SK-N-SH treated with all-trans-retinoic acid at 6 μM for 48 hours (cell line): ENCODE results near the gene SAG.

Source experiments
- ISL1 ChIP-seq: fragments of 250-450 bp; sonication (Bioruptor Pico); IDR thresholded peaks from 2 replicates; pipeline ENCODE4 v2.1.2; 2022; ENCODE audit warnings: mild to moderate bottlenecking, moderate library complexity
- POU6F1 ChIP-seq: fragments of 250-450 bp; sonication (Bioruptor Pico); IDR thresholded peaks from 2 replicates; pipeline ENCODE4 v1.8.0; 2021; ENCODE audit warnings: low read depth, mild to moderate bottlenecking, moderate library complexity, borderline replicate concordance
- ZFP3 ChIP-seq: fragments of 250-450 bp; sonication (Bioruptor Pico); IDR thresholded peaks from 2 replicates; pipeline ENCODE4 v1.5.0; 2020; ENCODE audit warnings: mild to moderate bottlenecking, moderate library complexity

- TF ChIP-seq ISL1 (CRISPR knock-in tag) (no peak), POU6F1 (CRISPR knock-in tag) (no peak), ZFP3 (CRISPR knock-in tag) (no peak)
These were observed 33.7 kb downstream of the SAG start for GRCh38 chr2:233341296-233341695.
